K562 (cell line): Measurements from ENCODE around the gene CPN2.

Source experiments
- CTCF ChIP-seq, 3 experiments: IDR thresholded peaks in 2 of 3; conservative IDR thresholded peaks in 1 of 3; 2 replicates each; pipeline ENCODE4 v1.5.1; 2011 to 2012; ENCODE audit warnings: low read length in 3 of 3, mild to moderate bottlenecking in 3 of 3, control low read depth in 2 of 3, improper control_type of control experiment in 1 of 3, inconsistent platforms in 1 of 3, low read depth in 1 of 3, mixed read lengths in 1 of 3, moderate library complexity in 1 of 3; ENCODE audit not compliant: insufficient read depth in 2 of 3
- MNT ChIP-seq, 2 experiments: fragments of 450-650 bp; conservative IDR thresholded peaks; 2 replicates each; pipeline ENCODE4 v1.6.1; 2017; ENCODE audit warnings: mild to moderate bottlenecking in 2 of 2, moderate library complexity in 2 of 2
- RBFOX2 ChIP-seq: fragments of 200-400 bp; formaldehyde crosslinking; IDR thresholded peaks from 2 replicates; pipeline ENCODE4 v1.6.1; 2017; ENCODE audit warnings: low read depth, mild to moderate bottlenecking, low read length, moderate library complexity
- ZBTB9 ChIP-seq: fragments of 450-650 bp; formaldehyde crosslinking; IDR thresholded peaks from 2 replicates; pipeline ENCODE4 v1.4.0; 2020; ENCODE audit warnings: mild to moderate bottlenecking, moderate library complexity
- ZNF76 ChIP-seq: fragments of 250-450 bp; sonication (Bioruptor Pico); IDR thresholded peaks from 2 replicates; pipeline ENCODE4 v1.4.0; 2020; ENCODE audit warnings: mild to moderate bottlenecking, moderate library complexity, borderline replicate concordance

- TF ChIP-seq MNT (conservative IDR thresholded peaks at IDR 0.05) (no peak), ZBTB9 (CRISPR knock-in tag) (no peak), CTCF (IDR thresholded peaks at IDR 0.05 in 2 of 3, conservative IDR thresholded peaks at IDR 0.05 in 1 of 3; ENCODE audit: insufficient read depth in 2 of 3, low read depth in 1 of 3, low read length in 3 of 3) (no peak), ZNF76 (CRISPR knock-in tag) (no peak), RBFOX2 (no peak)
These were observed 14.3 kb downstream of the CPN2 start for GRCh38 chr3:194336601-194337355.
